Activated CD8-positive, alpha-beta memory T cell treated with anti-CD3 and anti-CD28 coated beads, Interleukin-2, amount 50 U/mL, for 1 hour (primary cell): Measurements from ENCODE around the gene IGSF21.
"Not testable (repeated sequence)": the region's sequence is repeated elsewhere in the genome, so short reads cannot be mapped to it uniquely, and the experiment has no call there.

ENCODE experiments used
- DNase-seq: peaks from one replicate; pipeline ENCODE4 v3.0.0-alpha.2; 2020; ENCODE audit errors: extremely low read depth

IGSF21 gene

DNA sequence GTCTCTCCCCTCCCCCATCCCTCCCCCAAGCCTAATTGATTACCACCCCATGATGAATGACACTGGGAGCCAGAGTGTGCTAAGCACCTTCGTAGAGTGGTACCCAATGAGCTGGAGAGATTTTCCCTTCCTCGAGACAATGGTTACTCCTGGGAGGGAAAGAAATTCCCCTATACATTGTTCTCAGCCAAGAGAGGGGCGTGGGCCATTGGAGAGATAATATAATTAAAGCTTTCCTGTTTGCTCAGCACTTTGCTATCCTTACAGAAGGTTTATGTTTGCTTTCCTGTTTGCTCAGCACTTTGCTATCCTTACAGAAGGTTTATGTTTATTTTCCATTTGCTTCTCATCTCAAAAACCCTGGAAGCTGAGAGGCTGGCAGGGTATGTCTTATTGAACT is 247.0 kb downstream of the IGSF21 start:
- no peak for DNase-seq

DNA sequence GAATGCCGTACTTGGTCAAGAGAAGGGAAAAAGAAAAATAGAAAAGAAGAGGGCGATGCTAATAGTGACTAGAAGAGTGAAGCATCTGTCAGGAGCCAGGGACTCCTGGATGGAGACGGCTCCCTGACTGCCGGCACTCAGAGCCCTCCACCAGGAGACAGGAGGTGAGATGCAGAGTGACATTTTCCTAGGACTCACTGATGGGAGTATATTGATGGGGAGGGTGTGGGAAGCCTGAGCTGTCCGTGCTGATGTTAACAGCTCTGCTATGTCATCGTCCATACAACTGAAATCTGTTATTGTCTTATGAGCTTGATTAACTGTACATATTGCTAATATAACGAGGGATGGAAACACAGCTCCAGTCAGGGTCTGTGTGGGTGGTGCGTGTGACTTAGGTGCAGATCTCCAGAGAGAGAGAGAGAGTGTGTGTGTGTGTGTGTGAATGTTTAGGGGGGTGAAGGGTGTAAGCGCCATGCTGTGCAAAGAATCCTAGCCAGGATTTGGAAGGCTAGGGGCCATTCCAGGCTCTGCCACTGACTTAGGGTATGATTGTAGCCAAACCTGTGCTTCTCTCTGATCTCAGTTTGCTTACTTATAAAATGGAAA is 250.1 kb downstream of the IGSF21 start:
- no peak for DNase-seq

DNA sequence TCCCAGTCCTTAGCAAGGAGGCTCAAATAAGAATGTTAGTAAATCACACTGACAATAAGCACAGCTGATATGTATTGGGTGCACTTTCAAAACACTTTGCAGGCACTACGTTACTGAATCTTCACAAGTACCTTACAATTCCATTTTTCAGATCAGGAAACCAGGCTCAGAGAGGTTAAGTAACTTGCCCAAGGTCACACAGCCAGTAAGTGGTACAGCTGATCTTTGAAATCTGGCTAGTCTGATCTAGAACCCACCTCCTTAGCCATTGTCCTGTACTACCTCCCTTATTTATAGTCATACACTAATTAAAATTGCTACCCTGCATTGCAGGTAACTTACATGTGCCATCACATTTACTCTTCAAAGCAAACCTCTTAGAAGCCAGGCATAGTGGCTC is 251.0 kb downstream of the IGSF21 start:
- DNase-seq = no peak

DNA sequence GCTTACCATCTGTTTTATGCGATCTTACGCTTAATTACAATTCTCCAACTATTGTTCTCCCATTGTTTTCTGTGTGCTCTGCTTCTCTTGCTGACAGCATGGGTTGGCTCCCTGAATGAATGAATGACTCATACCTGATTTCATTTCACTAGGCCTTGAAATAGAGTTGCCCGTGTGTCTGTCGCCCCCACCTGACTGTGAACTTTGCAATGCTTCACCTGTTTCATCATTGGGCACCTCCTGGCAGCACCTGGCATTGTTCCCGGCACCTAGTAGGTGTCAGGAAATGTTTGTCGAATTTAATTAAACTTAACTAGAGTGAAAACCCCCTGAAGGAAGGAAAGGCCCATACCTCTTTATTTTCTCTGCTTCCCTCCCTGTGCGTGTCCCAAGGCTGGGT is 252.7 kb downstream of the IGSF21 start:
- DNase-seq = no peak

DNA sequence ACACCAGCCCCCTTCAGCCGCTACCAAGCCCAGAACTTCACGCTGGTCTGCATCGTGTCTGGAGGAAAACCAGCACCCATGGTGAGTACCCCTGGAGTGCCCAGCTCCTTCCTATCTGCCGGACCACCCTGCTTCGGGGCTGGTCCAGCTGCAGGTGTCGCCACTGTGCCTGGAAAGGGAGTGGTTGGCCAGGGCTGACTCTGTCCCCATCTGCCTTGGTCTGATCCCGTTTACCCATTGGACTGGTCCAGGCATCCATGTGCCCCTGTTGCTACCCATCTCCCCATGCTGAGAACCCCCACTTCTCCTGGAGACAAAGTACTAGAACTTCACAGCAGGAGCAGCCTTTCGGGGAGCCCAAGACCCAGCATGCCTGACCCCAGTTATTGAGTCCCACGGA is 254.6 kb downstream of the IGSF21 start:
- no peak for DNase-seq

DNA sequence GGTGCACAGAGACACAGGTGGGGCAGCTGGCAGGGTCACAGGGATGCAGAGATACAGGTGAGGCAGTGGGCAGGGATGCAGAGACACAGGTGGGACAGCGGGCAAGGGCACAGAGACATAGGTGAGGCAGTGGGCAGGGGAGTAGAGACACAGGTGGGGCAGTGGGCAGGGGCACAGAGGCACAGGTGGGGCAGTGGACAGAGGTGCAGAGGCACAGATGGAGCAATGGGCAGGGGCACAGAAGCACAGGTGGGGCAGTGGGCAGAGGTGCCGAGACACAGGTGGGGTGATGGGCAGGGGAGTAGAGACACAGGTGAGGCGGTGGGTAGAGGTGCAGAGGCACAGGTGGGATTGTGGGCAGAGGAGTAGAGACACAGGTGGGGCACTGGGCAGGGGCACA is 255.8 kb downstream of the IGSF21 start:
- no peak for DNase-seq

DNA sequence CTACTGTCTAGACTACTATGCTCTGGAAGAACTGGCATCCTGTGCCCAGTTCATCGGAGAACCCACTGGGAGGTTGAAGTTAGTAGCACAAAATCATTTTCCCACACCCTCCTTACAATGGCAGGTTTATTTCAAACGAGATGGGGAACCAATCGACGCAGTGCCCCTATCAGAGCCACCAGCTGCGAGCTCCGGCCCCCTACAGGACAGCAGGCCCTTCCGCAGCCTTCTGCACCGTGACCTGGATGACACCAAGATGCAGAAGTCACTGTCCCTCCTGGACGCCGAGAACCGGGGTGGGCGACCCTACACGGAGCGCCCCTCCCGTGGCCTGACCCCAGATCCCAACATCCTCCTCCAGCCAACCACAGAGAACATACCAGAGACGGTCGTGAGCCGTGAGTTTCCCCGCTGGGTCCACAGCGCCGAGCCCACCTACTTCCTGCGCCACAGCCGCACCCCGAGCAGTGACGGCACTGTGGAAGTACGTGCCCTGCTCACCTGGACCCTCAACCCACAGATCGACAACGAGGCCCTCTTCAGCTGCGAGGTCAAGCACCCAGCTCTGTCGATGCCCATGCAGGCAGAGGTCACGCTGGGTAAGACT is 257.6 kb downstream of the IGSF21 start:
- DNase-seq = no peak

DNA sequence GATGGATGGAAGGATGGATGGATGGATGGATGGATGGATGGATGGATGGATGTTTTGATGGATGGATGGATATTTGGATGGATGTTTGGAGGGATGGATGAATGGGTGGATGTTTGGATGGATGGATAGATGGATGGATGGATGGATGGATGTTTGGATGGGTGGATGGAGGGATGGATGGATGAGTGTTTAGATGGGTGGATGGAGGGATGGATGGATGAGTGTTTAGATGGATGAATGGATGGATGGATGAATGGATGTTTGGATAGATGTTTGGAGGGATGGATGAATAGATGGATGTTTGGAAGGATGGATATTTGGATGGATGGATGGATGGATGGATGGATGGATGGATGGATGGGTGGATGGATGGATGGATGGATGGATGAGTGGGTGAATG is 264.9 kb downstream of the IGSF21 start:
- not testable (repeated sequence) for DNase-seq

DNA sequence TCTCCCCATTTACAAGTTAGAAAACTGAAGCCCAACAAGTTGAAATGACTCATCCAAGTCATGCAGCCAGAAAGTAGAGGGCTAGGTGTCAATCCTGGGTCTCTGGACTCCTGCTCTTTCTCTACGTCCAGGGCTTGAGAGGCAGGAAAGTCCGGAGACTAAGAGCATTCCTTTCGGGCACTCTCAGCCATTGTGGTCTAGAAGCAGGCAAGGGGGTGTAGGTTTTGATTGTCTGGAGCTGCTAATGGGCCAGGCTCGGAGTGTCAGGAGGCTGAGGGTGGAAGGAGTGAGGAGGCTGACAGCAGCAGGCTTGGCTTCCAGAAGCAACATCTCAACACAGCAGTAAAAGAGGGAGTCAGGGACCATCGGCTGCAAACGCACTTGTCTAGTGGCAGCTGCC is 265.6 kb downstream of the IGSF21 start:
- DNase-seq = no peak

DNA sequence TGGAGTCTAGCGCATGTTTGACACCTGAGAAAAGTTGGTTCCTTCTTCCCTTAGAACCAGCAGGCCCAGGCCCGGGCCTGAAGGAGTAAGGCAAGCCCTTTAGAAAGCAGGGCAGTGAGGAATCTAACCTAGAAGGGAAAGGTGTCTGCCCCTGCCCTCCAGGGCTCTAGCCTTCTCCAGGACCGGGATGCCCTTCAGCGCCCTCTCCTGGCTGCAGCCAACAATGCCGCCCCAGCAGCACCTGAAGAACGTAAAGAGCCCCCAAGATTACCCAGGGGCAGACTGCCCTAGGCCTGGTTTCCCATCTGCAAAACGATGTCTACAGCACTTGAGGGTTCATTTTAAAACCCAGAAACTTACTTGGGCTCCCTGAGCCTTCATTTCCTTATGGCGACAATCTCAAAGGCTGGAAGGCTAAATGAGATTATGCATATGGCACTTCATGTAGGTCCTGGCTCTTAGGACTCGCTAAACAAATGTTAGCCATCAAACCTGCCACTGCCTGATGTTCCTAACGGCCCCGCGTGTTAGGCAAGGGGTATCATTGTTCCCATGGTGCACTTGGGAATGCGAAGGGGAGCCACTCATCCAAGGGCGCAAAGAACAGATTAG is 266.4 kb downstream of the IGSF21 start:
- no peak for DNase-seq

DNA sequence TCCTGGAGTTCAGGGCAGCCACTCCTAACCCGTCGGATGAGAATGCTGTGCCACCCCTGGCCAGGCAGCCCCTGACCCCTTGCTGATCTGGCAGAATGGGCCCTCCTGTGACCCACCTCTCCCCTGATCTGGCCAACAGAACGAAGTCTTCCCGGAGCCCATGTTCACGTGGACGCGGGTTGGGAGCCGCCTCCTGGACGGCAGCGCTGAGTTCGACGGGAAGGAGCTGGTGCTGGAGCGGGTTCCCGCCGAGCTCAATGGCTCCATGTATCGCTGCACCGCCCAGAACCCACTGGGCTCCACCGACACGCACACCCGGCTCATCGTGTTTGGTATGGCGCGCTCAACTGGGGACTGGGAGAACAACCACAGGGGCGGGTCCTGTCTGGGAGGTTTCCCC is 269.1 kb downstream of the IGSF21 start:
- DNase-seq = no peak

DNA sequence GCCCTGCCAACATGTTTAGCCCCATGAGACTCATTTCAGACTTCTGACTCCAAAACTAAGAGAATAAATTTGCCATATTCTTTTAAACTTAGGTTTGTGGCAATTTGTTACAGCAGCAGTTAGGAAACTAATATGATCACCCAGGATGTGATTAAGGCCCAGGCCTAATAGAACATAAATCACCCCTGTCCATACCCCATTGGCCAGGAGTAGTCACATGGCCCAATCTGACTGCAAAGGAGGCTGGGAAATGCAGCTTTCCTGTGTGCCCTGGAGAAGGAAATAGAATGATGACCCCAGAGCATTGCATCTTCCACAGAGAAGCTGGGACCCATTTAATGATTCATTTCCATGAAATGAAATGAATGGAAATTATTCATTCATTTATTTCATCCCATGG is 272.7 kb downstream of the IGSF21 start:
- DNase-seq = no peak

DNA sequence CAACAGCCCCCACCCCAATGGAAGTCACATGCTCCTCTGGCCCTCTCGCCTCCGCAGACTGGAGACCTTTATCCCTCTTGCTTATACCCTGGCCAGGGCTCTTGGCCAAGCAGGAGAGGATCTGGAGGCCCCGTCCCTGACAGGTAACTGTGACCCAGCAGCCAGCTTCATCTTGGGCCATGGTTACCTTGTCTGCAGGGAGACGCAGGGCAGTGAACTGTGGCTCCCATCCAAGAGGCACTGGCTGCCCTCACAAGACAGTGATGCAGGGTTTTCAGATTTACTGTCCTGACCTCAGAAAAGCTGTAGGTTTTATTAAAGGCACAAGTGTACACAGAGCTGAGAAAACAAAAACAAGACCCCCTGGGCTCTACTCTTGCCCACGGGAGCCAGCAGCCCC is 276.5 kb downstream of the IGSF21 start:
- no peak for DNase-seq

DNA sequence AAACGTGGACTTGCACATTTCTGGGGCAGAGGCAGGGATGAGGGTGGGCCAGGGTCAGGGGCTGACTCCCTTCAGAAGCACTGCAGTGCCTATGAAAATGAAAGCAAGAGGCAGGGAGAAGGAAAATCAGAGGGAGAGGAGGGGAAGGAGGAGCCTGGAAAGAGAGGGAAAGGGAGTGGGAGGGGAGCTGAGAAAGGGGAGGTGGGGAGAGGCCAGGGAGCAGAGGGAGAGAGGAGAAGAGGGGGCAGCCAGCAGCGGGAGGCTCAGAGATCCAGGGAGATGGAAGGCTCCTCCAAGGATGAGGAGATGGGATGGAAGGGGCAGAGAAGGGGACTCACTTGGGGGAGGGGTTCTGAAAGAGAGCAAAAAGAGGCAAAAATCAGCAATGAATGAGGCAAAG is 276.9 kb downstream of the IGSF21 start:
- DNase-seq = no peak

DNA sequence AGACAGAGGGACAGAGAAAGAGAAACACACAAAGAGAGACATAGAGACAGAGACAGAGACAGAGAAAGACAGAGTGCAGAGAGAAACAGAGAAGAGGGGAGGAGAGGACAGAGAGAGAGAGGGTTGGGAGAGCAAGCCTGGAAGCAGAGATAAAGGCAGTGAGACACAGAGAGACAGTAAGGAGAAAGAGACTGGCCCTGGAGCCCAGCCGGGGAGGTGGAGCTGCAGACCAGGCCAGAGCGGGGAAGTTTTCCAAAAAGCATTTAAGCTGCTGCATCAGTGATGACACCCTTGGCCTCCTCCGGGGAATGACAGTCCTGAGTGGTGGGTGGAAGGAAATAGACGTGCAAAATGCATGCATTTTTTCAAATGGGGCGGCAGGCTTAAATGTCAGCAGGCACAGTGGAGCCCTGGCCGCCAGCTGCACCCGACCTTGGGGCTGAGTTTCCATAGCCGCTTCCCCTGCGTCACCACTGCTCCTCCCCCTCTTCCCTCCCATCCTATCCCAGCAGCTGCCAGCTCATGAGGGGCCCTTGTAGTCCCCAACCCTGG is 277.7 kb downstream of the IGSF21 start:
- DNase-seq = no peak

DNA sequence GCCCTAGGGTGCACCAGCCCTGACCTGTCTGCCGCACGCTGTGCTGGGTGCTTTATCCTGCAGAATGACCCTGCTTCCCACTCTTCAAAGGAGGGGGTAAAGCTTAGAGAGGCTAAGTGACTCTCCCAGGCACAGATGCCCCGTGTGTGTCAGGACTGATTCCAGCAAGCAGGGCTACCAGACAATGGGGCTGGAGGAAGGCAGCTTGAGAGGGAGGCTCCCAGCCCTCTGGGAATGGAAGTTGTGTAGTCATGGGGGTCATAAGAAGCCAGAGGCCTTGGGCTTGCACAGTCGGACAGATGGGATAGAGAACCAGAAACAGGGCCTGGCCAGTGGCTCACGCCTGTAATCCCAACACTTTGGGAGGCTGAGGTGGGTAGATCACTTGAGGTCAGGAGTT is 279.0 kb downstream of the IGSF21 start:
- no peak for DNase-seq

DNA sequence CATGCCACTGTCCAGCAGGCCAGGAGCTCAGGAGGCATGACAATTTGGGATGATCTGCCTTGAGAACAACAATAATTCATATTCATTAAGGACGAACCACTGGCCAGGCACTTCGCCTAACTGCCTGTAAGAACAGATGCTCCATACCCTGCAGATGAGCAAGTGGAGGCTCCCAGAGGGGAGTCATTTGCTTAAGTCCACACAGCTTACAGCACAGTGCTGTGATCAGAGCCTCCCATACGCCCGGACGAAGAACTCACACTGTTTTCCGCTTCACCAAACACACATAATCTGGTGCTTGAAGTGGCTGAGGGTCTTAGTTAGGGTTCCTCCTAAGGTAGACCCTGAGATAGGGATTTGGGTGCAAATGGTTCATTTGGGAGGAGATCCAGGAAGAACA is 279.7 kb downstream of the IGSF21 start:
- no peak for DNase-seq

DNA sequence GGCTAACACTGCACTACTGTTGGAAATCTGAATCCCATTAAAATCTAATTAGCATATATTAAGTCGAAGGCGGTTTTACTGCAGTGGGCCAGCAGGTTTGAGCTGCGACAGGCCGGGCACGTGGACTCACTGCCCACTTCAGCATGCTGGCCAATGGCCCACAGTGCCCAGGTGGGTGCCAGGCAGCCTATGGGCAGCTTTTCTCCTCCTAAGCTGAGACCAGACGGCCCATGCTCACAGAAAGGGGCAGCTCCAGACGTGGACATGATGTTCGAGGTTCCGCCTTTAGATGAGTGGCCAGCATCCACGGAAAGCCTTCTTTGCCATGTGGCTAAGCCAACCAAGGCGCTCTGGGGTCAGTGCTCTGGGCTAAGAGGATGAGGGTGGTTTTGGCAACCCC is 283.4 kb downstream of the IGSF21 start:
- no peak for DNase-seq

DNA sequence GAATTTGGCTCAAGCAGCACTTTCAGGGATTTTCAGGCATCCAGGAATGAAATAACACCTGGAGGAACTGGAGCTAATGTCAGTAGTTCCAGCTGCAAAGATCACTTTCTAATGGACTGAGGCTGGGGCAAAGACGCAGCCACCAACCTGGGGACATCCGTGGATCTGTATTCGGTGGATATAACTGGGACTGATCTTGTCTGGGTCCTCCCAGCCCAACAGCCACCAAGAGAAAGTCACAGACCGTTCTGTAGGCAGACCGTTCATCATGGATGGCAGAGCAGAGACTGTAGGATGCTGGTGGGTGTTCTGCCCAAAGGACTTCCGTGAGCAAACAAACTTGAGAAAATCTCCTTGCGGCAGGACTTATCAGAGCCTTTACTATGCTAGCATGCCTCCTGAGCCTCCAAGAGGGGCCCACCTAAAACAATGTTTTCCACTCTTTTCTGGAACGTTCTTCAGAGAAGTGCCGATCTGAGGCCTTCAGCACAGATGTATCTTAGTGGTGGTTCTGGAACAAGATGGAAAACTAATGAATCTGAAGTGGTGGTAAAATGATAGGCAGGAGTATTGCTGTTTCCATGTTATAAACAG is 287.1 kb downstream of the IGSF21 start:
- DNase-seq = no peak

DNA sequence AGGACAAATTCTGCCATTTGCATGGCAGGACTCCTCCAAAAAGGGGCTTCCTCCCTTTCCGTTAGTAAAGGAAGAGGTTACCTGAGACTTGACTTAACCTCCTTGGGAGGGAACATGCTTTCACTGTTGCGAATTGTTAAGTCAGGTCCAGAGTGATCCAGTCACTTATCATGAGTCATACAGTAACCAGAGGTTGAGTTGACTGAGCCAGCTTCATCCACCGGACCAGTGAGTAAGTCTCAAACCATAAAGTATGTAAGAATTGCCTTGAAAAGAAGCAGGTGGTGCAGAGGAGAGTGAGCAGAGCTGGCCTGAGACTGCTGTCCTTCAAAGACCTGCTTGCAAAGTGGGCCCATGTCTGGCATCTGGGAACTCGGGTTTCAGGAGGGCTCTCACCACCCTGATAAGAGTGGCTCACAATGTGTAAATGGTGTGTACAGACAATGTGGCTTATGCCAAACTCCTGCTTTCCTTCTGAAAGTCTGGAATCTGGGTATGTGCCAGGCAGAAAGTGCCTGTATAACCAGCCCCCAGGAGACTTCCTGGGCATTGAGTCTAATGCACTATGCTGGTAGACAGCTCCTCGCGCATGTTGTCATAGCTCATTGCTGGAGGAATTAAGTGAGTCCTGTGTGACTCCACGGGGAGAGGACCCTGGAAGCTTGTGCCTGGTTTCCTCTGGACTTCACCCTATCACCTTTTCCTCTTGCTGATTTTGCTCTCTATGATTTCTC is 288.8 kb downstream of the IGSF21 start:
- no peak for DNase-seq

DNA sequence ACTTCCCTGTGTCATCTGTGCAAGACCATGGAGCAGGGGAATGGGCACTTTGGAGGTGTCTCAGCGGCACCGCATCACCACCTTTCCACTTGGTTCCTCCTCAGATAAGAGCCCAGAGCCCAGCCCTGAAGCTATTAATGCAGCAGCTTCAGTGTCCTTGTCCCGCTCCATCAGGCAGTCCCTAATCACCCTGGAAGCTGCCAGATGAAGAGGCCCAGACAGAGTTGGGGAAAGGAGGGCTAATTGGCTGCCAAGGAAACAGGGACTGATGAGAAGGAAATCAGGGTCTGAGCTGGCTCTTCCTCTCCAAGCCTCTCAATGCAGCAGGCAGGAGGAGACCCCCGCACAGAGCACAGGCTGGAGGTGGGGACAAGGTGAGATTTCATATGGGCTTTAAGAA is 290.0 kb downstream of the IGSF21 start:
- no peak for DNase-seq

DNA sequence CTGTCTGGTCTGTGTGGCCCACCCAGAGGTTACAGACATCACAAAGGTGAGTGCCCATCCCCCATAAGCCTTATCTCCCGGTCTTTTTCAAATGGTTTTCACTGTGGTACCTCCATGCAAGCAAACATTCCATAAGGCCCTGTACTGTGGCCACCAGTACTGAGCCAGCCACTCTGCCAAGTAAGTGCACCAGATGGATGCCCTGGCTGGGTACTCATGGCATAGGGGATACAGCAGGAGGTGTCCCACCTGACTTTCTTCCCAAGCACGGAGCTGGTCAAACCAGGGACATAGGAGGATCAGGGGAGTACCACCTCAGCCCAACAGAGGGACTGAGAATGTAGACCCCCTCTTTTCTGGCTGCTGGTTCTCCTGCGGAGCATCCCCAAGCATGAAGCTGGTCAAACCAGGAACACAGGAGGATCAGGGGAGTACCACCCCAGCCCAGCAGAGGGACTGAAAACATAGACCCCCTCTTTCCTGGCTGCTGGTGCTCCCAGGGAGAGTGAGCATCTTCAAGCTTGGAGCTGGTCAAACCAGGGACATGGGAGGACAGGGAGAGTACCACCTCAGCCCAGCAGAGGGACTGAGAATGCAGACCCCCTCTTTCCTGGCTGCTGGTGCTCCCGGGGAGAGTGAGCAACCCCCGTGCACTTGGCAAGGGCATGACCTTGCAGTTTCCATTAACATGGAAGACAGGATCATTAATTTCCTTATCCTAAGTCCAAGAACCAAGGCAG is 291.4 kb downstream of the IGSF21 start:
- DNase-seq = no peak
